H1 (cell line): Measurements from ENCODE around the gene PPIF. TPM values are rescaled to one million over a fixed set of nuclear protein-coding genes. Genes with fewer than 3 reads are reported as not detected.

Experiments
- CTCF ChIA-PET: fragments of 300-600 bp; sonication (Branson Sonifier 250); formaldehyde crosslinking; loops from one replicate; lab custom pipeline; 2021; ENCODE audit not compliant: partially characterized antibody; lab: Charles Lee
- POLR2A ChIA-PET: fragments of 300-600 bp; sonication (Branson Sonifier 250); formaldehyde crosslinking; loops from one replicate; lab custom pipeline; 2021; ENCODE audit warnings: inconsistent platforms; ENCODE audit not compliant: partially characterized antibody; lab: Charles Lee
- DNase-seq, 2 experiments: peaks; one replicate each; pipeline versions ENCODE4 v3.0.0 to v3.0.0-alpha.2; 2010 to 2022; ENCODE audit warnings: low spot score in 2 of 2, low read depth in 1 of 2, mixed read lengths in 1 of 2
- FAIRE-seq: peaks from 2 replicates; lab custom pipeline; 2011; peaks lifted over from hg19 to GRCh38; lab: Jason Lieb, UNC
- H2AFZ ChIP-seq: 2 replicates; pipeline ENCODE4 v1.8.1; 2012; ENCODE audit warnings: low read length, inconsistent platforms
- H2AK5ac ChIP-seq: 2 replicates; pipeline ENCODE4 v1.6.1; 2013; ENCODE audit warnings: low read depth, low read length
- H2BK120ac ChIP-seq: replicated peaks from 2 replicates; pipeline ENCODE3; 2013; ENCODE audit warnings: low read depth, low read length, inconsistent platforms
- H2BK12ac ChIP-seq: 2 replicates; pipeline ENCODE4 v1.6.1; 2013; ENCODE audit warnings: low read depth, low read length
- H2BK15ac ChIP-seq: 2 replicates; pipeline ENCODE4 v1.6.1; 2013; ENCODE audit warnings: low read length
- H2BK20ac ChIP-seq: 2 replicates; pipeline ENCODE4 v1.6.1; 2013; ENCODE audit warnings: low read length
- H2BK5ac ChIP-seq: 2 replicates; pipeline ENCODE4 v1.6.1; 2013; ENCODE audit warnings: low read depth, low read length
- H3K14ac ChIP-seq: 2 replicates; pipeline ENCODE4 v1.6.1; 2013; ENCODE audit warnings: inconsistent platforms; ENCODE audit not compliant: insufficient read length
- H3K18ac ChIP-seq: 2 replicates; pipeline ENCODE4 v1.6.1; 2013; ENCODE audit warnings: low read length; ENCODE audit errors: extremely low read depth
- H3K23ac ChIP-seq: 2 replicates; pipeline ENCODE4 v1.6.1; 2013; ENCODE audit warnings: inconsistent platforms; ENCODE audit not compliant: insufficient read length
- H3K23me2 ChIP-seq: 2 replicates; pipeline ENCODE4 v1.6.1; 2013; ENCODE audit warnings: low read depth, low read length
- H3K27ac ChIP-seq: 2 replicates; pipeline ENCODE4 v1.6.1; 2011; ENCODE audit warnings: low read depth, low read length, inconsistent platforms
- H3K27me3 ChIP-seq, 4 experiments: replicated peaks in 1 of 4; 1 replicate in 1 of 4; 2 replicates in 3 of 4; pipeline versions ENCODE4 v1.6.1 to v1.8.1; 2011 to 2013; ENCODE audit warnings: low read length in 3 of 4, mild to moderate bottlenecking in 3 of 4, inconsistent platforms in 2 of 4, mixed read lengths in 2 of 4, moderate library complexity in 1 of 4; ENCODE audit not compliant: control insufficient read depth in 3 of 4, insufficient read depth in 3 of 4; ENCODE audit errors: extremely low read depth in 1 of 4
- H3K36me3 ChIP-seq, 4 experiments: 2 replicates each; pipeline versions ENCODE4 v1.6.1 to v1.8.1; 2011 to 2013; ENCODE audit warnings: mild to moderate bottlenecking in 4 of 4, low read length in 3 of 4, moderate library complexity in 2 of 4, control low read depth in 1 of 4, inconsistent platforms in 1 of 4; ENCODE audit not compliant: insufficient read depth in 4 of 4, control insufficient read depth in 2 of 4
- H3K4ac ChIP-seq: replicated peaks from 2 replicates; pipeline ENCODE3; 2013; ENCODE audit warnings: low read length, low read depth, mixed read lengths, inconsistent platforms; ENCODE audit not compliant: insufficient read length
- H3K4me1 ChIP-seq, 4 experiments: replicated peaks in 1 of 4; 1 replicate in 1 of 4; 2 replicates in 3 of 4; pipeline versions ENCODE4 v1.6.1 to v1.8.1; 2011 to 2013; ENCODE audit warnings: low read length in 3 of 4, inconsistent platforms in 2 of 4, mixed read lengths in 1 of 4; ENCODE audit not compliant: insufficient read depth in 4 of 4, control insufficient read depth in 3 of 4
- H3K4me2 ChIP-seq, 2 experiments: 2 replicates each; pipeline versions ENCODE4 v1.6.1 to v1.8.1; 2011 to 2013; ENCODE audit warnings: low read depth in 2 of 2, low read length in 2 of 2, control low read depth in 1 of 2, inconsistent platforms in 1 of 2, mild to moderate bottlenecking in 1 of 2; ENCODE audit not compliant: insufficient read depth in 1 of 2
- H3K4me3 ChIP-seq, 4 experiments: fragments of 200-600, 300-600 bp in 1 of 4; sonication (generic), shearing (Covaris generic), sonication (Bioruptor Twin) in 1 of 4; 2 replicates each; pipeline versions ENCODE4 v1.5.1 to v1.8.1; 2011 to 2016; ENCODE audit warnings: low read length in 4 of 4, low read depth in 3 of 4, control low read depth in 2 of 4, inconsistent platforms in 2 of 4, mild to moderate bottlenecking in 2 of 4, mixed read lengths in 1 of 4, moderate library complexity in 1 of 4; ENCODE audit not compliant: insufficient read depth in 2 of 4; ENCODE audit errors: extremely low read depth in 1 of 4
- H3K56ac ChIP-seq: replicated peaks from 2 replicates; pipeline ENCODE3; 2013; ENCODE audit warnings: low read depth, mild to moderate bottlenecking, mixed read lengths, low read length, inconsistent platforms; ENCODE audit not compliant: insufficient read length
- H3K79me1 ChIP-seq: 2 replicates; pipeline ENCODE4 v1.6.1; 2013; ENCODE audit warnings: low read depth, low read length, control low read depth
- H3K79me2 ChIP-seq, 2 experiments: 2 replicates each; pipeline versions ENCODE4 v1.6.1 to v1.8.1; 2012 to 2013; ENCODE audit warnings: low read length in 2 of 2, mild to moderate bottlenecking in 2 of 2, inconsistent platforms in 1 of 2; ENCODE audit not compliant: insufficient read depth in 2 of 2, control insufficient read depth in 1 of 2
- H3K9ac ChIP-seq, 4 experiments: replicated peaks in 1 of 4; 1 replicate in 1 of 4; 2 replicates in 3 of 4; pipeline versions ENCODE4 v1.6.1 to v1.8.1; 2011 to 2013; ENCODE audit warnings: low read depth in 3 of 4, low read length in 3 of 4, control low read depth in 2 of 4, mild to moderate bottlenecking in 2 of 4, moderate library complexity in 2 of 4, inconsistent platforms in 1 of 4; ENCODE audit errors: extremely low read depth in 1 of 4
- H3K9me3 ChIP-seq, 2 experiments: 2 replicates each; pipeline versions ENCODE4 v1.6.1 to v1.8.1; 2012 to 2013; ENCODE audit warnings: mild to moderate bottlenecking in 2 of 2, moderate library complexity in 2 of 2, control low read depth in 1 of 2, inconsistent platforms in 1 of 2, low read depth in 1 of 2, low read length in 1 of 2, mixed read lengths in 1 of 2; ENCODE audit not compliant: insufficient read depth in 2 of 2
- H4K20me1 ChIP-seq, 2 experiments: replicated peaks in 1 of 2; 2 replicates each; pipeline versions ENCODE3 to v1.8.1; 2011 to 2013; ENCODE audit warnings: inconsistent platforms in 2 of 2, low read length in 2 of 2, mild to moderate bottlenecking in 1 of 2; ENCODE audit not compliant: insufficient read depth in 2 of 2, control insufficient read depth in 1 of 2
- H4K5ac ChIP-seq: 2 replicates; pipeline ENCODE4 v1.6.1; 2013; ENCODE audit warnings: low read length, low read depth, mixed read lengths, inconsistent platforms; ENCODE audit not compliant: insufficient read length
- H4K8ac ChIP-seq: 2 replicates; pipeline ENCODE4 v1.8.0; 2013; ENCODE audit warnings: mild to moderate bottlenecking, moderate library complexity, low read length, inconsistent platforms; ENCODE audit not compliant: insufficient read depth; ENCODE audit errors: extremely low read depth
- H4K91ac ChIP-seq: replicated peaks from 2 replicates; pipeline ENCODE3; 2013; ENCODE audit warnings: low read length, mixed read lengths, inconsistent platforms; ENCODE audit not compliant: insufficient read length
- CTBP2 ChIP-seq: IDR thresholded peaks from 2 replicates; pipeline ENCODE4 v1.7.0; 2011; ENCODE audit warnings: borderline replicate concordance, mild to moderate bottlenecking, moderate library complexity, mixed read lengths, low read length; ENCODE audit not compliant: insufficient read depth, insufficient read length
- RFX5 ChIP-seq: IDR thresholded peaks from 2 replicates; pipeline ENCODE4 v1.6.1; 2011; ENCODE audit warnings: low read depth, low read length, improper control_type of control experiment, borderline replicate concordance
- WGBS, 2 experiments: shearing (Covaris generic) in 1 of 2; methylation state at CpG; one replicate each; pipeline versions ENCODE4 v1.1.6 to v1.1.7; 2013 to 2015; ENCODE audit warnings: low lambda C conversion rate in 2 of 2, mixed read lengths in 2 of 2, inconsistent platforms in 1 of 2, low coverage in 1 of 2, missing lambda C conversion rate in 1 of 2; ENCODE audit not compliant: insufficient replicate concordance in 2 of 2, insufficient coverage in 1 of 2, insufficient read length in 1 of 2; ENCODE audit errors: extremely low coverage in 1 of 2, missing lambda C conversion rate in 1 of 2; 5-methylcytosine and 5-hydroxymethylcytosine counted together
- polyA plus RNA-seq, 7 experiments: library from polyadenylated mRNA; depleted of rRNA in 3 of 7; stranded (reverse) in 5 of 7; unstranded in 2 of 7; fragments of >200 nt in 5 of 7; fragments of 200-250 nt in 2 of 7; gene quantifications; 1 replicate in 5 of 7; 2 replicates in 1 of 7; 4 replicates in 1 of 7; pipeline versions ENCODE4 v1.2.1 to v1.2.3, GENCODE V29; 2011 to 2013; ENCODE audit warnings: missing spikeins in 2 of 7, mixed read lengths in 2 of 7
- total RNA-seq: library from RNA; stranded (reverse); fragmentation: NEBNext Ultra II Directional; extraction: Animal tissue kit (Norgen Biotek cat#: 25700); gene quantifications from 2 replicates; pipeline ENCODE4 v1.2.1, GENCODE V29; 2021

PPIF gene
- total and polyA plus RNA-seq, 2 of the 8 experiments (the other 6 are each of a cell fraction or from before 2014, with no cell fraction given) = 70.2 to 77.6 TPM

- Histone ChIP-seq H3K4me3 (no peak overlapping the region), H4K8ac (no peak overlapping the region), H4K20me1 (no peaks in the 10 kb centered on the region), H2BK20ac (no peak overlapping the region), H3K4me2 (no peak overlapping the region), H3K36me3 (peaks cover 0 to 7% (median 3%) of the 10 kb centered on the region in 4 experiments; a peak in 3 of 8 replicates), H3K14ac (no peak overlapping the region), H3K23me2 (no peaks in the 10 kb centered on the region), H2AK5ac (no peak overlapping the region), H3K56ac (no peak overlapping the region), H3K4ac (no peak overlapping the region), H4K91ac (no peak overlapping the region), H2BK120ac (no peak overlapping the region), H3K27me3 (no peaks in the 10 kb centered on the region), H3K4me1 (no peaks in the 10 kb centered on the region), H2BK12ac (no peak overlapping the region), H4K5ac (no peak overlapping the region), H3K18ac (no peak overlapping the region), H2BK5ac (no peak overlapping the region), H3K23ac (no peak overlapping the region), H2BK15ac (no peak overlapping the region), H3K27ac (no peak overlapping the region), H3K9me3 (no peaks in the 10 kb centered on the region; a peak in 1 of 4 replicates), H3K79me2 (no peaks in the 10 kb centered on the region), H3K79me1 (no peaks in the 10 kb centered on the region), H3K9ac (no peak overlapping the region), H2AFZ (no peak overlapping the region)
- DNase-seq = peak in 1 of 2 experiments; percentile 16
- no peak for FAIRE-seq
- TF ChIP-seq RFX5 (no peak), CTBP2 (no peak)
- WGBS, 2 experiments = 93% methylated on average over 6 of the region's 6 CpGs; no CpG with 5 or more reads in 1 of the 2 experiments
- POLR2A ChIA-PET = interaction anchor here (0.6 to 2.6 kb wide), 3 partner anchors 12 to 76 kb away, joined by 3 to 12 read pairs (median 3); partner anchors contain the start of gene PPIF
- CTCF ChIA-PET = interaction anchor here (0.6 to 6.0 kb wide), 7 partner anchors 14 to 348 kb away, joined by 3 to 50 read pairs (median 5); partner anchors contain the start of gene PPIF
These were observed 12.7 kb downstream of the PPIF start for GRCh38 chr10:79359816-79360498.
